Nephron (organoid): ENCODE data around the gene TMEM95.

Experiments
- H3K27ac Mint-ChIP-seq, 3 experiments: 2 replicates each; pipeline ENCODE4 v1.8.0; 2020; ENCODE audit warnings: mixed read lengths in 3 of 3, mild to moderate bottlenecking in 2 of 3, moderate library complexity in 1 of 3
- H3K27me3 Mint-ChIP-seq: 2 replicates; pipeline ENCODE4 v1.8.0; 2021; ENCODE audit warnings: low read depth, mild to moderate bottlenecking, moderate library complexity, mixed read lengths
- H3K36me3 Mint-ChIP-seq: 2 replicates; pipeline ENCODE4 v1.8.0; 2020; ENCODE audit warnings: low read depth, mixed read lengths
- H3K4me1 Mint-ChIP-seq: 2 replicates; pipeline ENCODE4 v1.8.0; 2020; ENCODE audit warnings: mixed read lengths
- H3K4me3 Mint-ChIP-seq, 3 experiments: 2 replicates each; pipeline ENCODE4 v1.8.0; 2020; ENCODE audit warnings: mild to moderate bottlenecking in 3 of 3, mixed read lengths in 3 of 3, moderate library complexity in 2 of 3
- H3K9me3 Mint-ChIP-seq: 2 replicates; pipeline ENCODE4 v1.8.0; 2020; ENCODE audit warnings: mixed read lengths
- CTCF ChIP-seq, 3 experiments: fragments of 200-600 bp; sonication (generic); IDR thresholded peaks; one replicate each; pipeline ENCODE4 v1.5.0; 2021; ENCODE audit warnings: antibody characterized with exemption in 3 of 3; ENCODE audit not compliant: unreplicated experiment in 3 of 3

The TMEM95 gene

GRCh38 chr17:7311110-7311705 lies 43.7 kb upstream of the TMEM95 start:
- no peaks in the 10 kb centered on the region for H3K27me3 Mint-ChIP-seq
- no peaks in the 10 kb centered on the region for H3K9me3 Mint-ChIP-seq
- peaks cover 51% of the 10 kb centered on the region for H3K4me1 Mint-ChIP-seq
- peak overlapping the region in 2 of 3 experiments; percentile 98 to 99 for H3K27ac Mint-ChIP-seq
- TF ChIP-seq CTCF (IDR thresholded peaks at IDR 0.05; ENCODE audit: unreplicated experiment in 3 of 3): no peak
- peak overlapping the region; percentile 94 to 99 (median 97) for H3K4me3 Mint-ChIP-seq
- H3K36me3 Mint-ChIP-seq: peaks cover 57% of the 10 kb centered on the region

GRCh38 chr17:7312432-7313087 lies 42.4 kb upstream of the TMEM95 start:
- Mint-ChIP-seq H3K4me3 (peak overlapping the region; percentile 83 to 85 (median 84)), H3K4me1 (peaks cover 55% of the 10 kb centered on the region), H3K27ac (peak overlapping the region in 2 of 3 experiments; percentile 37 to 59), H3K36me3 (peaks cover 65% of the 10 kb centered on the region), H3K27me3 (no peaks in the 10 kb centered on the region), H3K9me3 (no peaks in the 10 kb centered on the region)
- no peak for TF ChIP-seq CTCF (IDR thresholded peaks at IDR 0.05; ENCODE audit: unreplicated experiment in 3 of 3)

- H3K27ac Mint-ChIP-seq: peak overlapping the region in 2 of 3 experiments; percentile 35 to 37
- TF ChIP-seq CTCF (IDR thresholded peaks at IDR 0.05; ENCODE audit: unreplicated experiment in 3 of 3): peak in 1 of 3 experiments; percentile 15
- peaks cover 55% of the 10 kb centered on the region for H3K4me1 Mint-ChIP-seq
- peaks cover 69% of the 10 kb centered on the region for H3K36me3 Mint-ChIP-seq
- H3K9me3 Mint-ChIP-seq: no peaks in the 10 kb centered on the region
- H3K27me3 Mint-ChIP-seq: no peaks in the 10 kb centered on the region
- peak overlapping the region; percentile 83 to 85 (median 84) for H3K4me3 Mint-ChIP-seq
These were observed 41.7 kb upstream of the TMEM95 start for GRCh38 chr17:7313088-7313889.

- TF ChIP-seq CTCF (IDR thresholded peaks at IDR 0.05; ENCODE audit: unreplicated experiment in 3 of 3): no peak
- Mint-ChIP-seq H3K4me3 (peak overlapping the region; percentile 83 to 85 (median 84)), H3K27ac (peak overlapping the region; percentile 35 to 81 (median 75)), H3K9me3 (no peaks in the 10 kb centered on the region), H3K27me3 (no peaks in the 10 kb centered on the region), H3K36me3 (peaks cover 67% of the 10 kb centered on the region), H3K4me1 (peaks cover 49% of the 10 kb centered on the region)
These were observed 40.9 kb upstream of the TMEM95 start for GRCh38 chr17:7313890-7314718.

GRCh38 chr17:7314719-7315569 lies 40.0 kb upstream of the TMEM95 start, which contains the start of gene GPS2:
Gene GPS2 (minus strand): TSS chr17:7315360. CDS start chr17:7315052, 308 bp downstream.
- H3K27me3 Mint-ChIP-seq: no peaks in the 10 kb centered on the region
- no peak for TF ChIP-seq CTCF (IDR thresholded peaks at IDR 0.05; ENCODE audit: unreplicated experiment in 3 of 3)

More at GRCh38 chr17:7314719-7315569, 40.0 kb upstream of the TMEM95 start, which contains the start of gene GPS2:
- Mint-ChIP-seq H3K4me1 (peaks cover 40% of the 10 kb centered on the region), H3K36me3 (peaks cover 59% of the 10 kb centered on the region), H3K4me3 (peak within 1 kb of the TSS; percentile 87 to 90 (median 87)), H3K9me3 (no peaks in the 10 kb centered on the region), H3K27ac (peak within 1 kb of the TSS; percentile 78 to 98 (median 85))
